GM18520 (cell line): ENCODE measurements around the gene PROX1.

ENCODE experiments used
- ATAC-seq: cut with Tn5 transposase; IDR thresholded peaks from one replicate; pipeline ENCODE4 v1.9.1; 2021; ENCODE audit not compliant: unreplicated experiment

PROX1 gene

DNA sequence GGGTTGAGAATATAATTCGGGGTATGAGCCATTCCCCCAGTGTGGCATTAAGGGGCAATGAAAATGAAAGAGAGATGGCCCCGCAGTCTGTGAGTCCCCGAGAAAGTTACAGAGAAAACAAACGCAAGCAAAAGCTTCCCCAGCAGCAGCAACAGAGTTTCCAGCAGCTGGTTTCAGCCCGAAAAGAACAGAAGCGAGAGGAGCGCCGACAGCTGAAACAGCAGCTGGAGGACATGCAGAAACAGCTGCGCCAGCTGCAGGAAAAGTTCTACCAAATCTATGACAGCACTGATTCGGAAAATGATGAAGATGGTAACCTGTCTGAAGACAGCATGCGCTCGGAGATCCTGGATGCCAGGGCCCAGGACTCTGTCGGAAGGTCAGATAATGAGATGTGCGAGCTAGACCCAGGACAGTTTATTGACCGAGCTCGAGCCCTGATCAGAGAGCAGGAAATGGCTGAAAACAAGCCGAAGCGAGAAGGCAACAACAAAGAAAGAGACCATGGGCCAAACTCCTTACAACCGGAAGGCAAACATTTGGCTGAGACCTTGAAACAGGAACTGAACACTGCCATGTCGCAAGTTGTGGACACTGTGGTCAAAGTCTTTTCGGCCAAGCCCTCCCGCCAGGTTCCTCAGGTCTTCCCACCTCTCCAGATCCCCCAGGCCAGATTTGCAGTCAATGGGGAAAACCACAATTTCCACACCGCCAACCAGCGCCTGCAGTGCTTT is 9.4 kb downstream of the PROX1 start:
- no peak for ATAC-seq

DNA sequence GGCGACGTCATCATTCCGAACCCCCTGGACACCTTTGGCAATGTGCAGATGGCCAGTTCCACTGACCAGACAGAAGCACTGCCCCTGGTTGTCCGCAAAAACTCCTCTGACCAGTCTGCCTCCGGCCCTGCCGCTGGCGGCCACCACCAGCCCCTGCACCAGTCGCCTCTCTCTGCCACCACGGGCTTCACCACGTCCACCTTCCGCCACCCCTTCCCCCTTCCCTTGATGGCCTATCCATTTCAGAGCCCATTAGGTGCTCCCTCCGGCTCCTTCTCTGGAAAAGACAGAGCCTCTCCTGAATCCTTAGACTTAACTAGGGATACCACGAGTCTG is 10.0 kb downstream of the PROX1 start:
- ATAC-seq: no peak

DNA sequence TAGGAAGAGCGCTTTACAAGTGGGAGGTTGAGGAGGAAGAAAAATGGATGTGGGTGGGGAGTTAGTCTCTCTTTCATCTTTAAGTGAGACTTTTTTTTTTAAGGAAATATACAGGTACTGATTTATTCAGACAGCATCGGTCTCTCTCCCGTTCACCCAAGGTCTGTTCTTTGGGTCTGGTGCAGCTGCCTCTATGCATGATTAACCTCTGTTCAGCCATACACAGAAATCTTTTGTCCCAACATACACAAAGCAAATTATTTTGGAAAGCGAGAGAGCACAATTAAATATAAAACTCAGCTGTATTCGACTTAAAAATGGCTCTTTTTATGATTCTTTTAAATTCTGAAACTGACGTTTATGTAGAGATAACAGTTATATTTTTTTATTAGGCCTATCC is 11.0 kb downstream of the PROX1 start:
- ATAC-seq: no peak

DNA sequence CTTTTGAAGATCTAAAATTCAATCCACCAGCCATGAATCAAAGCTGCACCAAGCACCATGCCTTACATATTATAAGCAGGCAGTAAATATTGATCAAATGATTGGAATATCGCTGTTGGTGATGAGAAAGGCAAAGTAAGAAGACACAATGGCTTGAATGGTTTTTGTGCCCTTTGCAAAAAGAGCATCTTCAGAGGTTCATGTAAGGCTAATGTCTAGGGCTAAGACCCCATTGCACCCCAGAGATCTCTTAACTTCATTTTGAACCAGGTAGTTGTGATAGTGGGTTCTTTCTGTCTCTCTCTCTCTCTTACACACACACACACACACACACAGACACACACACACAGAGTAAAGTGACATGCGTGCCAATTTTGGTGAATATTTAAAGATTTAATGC is 12.0 kb downstream of the PROX1 start:
- no peak for ATAC-seq

DNA sequence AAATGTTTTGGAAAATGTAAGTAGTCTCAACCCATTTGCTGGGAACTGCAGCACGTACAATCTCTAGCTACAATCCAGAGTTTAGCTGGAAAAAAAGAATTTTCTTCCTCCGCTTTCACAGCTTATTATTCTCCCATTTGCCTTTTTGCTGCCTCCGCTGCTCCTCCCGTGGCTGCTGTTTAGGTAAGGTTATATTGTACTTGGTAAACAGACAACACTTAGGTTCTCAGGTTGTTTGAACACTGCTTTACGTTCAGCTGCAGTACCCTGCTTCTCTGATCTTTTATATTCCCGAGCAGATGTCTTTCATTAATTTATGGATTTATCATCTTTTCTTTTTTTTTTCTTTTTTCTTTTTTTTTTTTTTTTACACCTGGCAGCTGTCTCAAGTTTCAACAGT is 14.3 kb downstream of the PROX1 start:
- no peak for ATAC-seq

DNA sequence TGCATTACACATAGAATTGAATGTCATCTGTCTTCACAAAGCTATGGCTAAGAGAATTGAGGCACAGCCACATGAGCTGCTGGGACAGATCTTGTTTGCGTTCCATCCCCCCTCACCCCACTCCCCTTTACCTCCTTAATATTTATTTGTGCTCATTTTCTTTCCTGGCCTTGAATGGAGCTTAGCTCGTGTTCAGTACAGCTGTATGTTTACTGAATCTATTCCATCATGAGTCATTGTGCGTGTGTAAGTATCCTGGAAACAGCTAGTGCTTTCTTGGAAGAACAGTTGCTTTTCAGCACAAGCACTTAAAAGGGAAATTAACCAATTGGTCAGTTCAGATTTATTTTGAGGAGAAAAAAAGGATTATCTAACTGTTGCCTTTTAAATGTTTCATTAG is 14.7 kb downstream of the PROX1 start:
- ATAC-seq: no peak

DNA sequence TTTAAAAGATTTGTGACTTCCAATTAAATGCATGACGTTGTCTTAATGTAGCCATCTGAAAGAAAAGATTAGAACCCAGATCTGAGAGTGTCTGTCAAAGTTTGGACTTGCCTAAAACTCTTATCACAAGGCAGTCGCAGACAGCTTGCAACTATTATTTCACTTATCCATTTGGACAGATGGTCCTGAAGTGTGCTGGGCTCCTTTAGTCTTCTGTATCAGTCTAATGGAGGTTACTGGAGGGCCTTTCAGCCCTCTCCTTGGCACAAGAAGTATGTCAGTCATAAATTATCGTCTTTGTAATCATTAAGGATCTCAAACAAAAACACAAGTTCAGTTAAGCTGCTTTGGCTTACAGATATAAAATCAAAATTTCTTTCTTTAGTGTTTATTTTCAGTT is 15.5 kb downstream of the PROX1 start:
- no peak for ATAC-seq

DNA sequence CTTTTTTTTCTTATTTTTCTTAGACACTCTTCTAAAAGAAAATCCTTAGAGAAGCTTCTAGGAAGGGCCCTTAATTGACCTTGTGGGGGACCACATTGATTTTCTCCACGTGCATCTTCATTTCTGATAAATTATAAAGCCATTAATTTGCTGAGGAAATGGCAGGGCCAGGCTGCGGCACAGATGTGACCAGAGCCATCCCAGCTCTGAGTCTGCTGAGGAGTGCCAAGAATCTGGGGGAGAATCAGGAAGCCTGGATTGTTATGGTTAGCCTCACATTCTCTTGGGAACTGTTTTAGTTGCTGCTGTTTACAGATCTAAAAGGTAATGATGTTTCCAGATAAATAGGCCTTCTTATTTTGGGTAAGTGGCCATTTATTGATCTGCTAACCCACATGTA is 16.2 kb downstream of the PROX1 start:
- no peak for ATAC-seq

DNA sequence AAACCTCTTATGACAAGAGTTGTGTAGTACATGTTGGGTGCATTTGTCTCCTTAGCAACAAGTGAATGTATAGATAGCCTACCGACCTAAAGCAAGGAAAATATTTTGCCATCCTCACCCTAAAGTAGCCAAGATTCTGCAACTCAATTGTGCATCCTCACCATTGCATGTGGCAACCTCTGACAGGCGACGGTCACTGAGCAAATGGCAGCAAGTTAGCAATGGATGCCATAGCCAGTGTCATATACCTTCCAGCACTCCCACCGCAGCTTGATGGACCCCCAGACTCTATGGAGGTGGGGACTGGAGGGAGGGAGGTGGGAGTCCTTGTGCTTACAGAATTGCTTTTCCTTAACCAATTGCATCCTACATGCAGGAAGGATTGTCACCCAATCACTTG is 17.0 kb downstream of the PROX1 start:
- ATAC-seq: no peak

DNA sequence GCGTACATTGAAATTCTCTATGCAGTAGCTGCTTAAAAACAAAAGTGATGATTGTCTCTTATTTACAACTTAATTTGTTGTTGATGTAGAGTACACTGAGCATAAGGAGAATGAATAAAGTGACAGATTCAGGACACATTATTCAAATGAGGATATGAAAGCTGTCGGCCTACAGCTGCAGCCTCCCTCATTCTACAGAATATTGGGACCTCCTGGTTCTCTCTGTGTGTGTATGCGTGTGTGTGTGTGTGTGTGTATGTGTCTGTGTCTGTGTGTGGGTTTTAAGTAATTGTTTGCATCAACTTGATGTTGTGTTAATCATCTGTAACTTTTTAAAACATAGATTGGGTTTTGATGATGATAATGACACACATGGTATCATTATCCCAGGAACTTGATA is 17.9 kb downstream of the PROX1 start:
- no peak for ATAC-seq

DNA sequence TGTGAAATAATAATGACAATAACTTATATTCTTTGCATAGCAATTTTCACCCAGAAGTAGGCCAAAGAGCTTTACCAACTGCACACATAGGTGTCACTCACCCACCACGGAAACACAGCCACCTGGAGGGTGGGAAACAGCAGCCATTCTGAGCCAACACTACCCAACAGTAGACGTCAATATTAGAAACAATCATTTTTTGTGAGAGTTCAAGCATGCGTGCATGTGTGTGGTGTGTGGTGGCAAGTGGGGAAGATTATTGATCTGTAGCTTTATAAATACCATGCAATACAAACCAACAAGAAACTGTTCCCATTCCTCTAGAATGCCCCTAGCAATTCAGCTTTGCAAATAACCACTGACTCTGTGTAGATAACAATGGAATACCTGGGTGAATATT is 19.1 kb downstream of the PROX1 start:
- no peak for ATAC-seq

DNA sequence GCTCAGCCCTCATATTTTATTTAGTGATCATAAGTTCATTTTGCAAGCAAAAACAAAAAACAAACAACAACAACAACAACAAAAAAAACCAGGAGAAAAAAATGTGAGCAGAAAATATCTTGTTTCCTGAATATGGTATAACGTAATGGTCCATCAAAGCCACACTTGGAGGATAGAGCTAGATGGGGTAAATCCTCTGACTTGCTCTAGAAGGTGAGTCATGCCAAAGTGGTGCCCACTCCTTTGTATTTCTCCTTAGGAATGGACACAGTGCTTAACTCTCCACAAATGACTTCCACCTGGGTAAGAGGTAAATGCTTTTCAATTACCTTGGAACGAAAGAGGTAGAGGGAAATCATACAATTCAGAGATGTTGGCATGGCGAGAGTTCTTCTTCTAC is 20.6 kb downstream of the PROX1 start:
- ATAC-seq: no peak

DNA sequence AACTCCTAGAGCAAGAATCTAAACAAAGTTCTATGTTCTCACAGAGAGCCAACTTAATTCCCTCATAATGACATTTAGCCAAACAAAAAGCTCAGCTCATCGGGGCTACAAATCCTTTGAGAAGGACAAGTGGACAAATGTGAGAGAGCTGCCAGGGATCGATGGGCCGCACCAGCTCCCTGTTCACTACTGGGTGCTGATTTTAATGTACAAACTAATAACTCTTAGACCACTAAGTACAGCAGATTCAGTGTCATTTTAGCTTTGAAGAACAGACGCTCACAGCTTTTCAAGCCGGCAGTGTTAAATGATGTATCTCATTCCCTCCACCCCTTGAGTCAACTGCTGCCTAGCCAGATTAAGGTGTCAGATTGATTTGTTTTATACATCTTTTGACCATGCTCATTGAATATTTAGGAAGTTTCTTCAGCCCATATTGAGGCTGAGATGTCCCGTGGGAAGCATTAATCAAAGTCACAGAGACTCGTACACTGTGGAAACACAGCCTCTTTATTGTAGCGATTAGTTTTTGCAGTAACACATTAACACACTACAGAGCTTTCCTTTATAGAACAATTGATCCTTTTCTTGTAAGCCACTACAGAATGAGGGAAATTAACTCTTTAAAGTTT is 21.1 kb downstream of the PROX1 start:
- ATAC-seq: no peak

DNA sequence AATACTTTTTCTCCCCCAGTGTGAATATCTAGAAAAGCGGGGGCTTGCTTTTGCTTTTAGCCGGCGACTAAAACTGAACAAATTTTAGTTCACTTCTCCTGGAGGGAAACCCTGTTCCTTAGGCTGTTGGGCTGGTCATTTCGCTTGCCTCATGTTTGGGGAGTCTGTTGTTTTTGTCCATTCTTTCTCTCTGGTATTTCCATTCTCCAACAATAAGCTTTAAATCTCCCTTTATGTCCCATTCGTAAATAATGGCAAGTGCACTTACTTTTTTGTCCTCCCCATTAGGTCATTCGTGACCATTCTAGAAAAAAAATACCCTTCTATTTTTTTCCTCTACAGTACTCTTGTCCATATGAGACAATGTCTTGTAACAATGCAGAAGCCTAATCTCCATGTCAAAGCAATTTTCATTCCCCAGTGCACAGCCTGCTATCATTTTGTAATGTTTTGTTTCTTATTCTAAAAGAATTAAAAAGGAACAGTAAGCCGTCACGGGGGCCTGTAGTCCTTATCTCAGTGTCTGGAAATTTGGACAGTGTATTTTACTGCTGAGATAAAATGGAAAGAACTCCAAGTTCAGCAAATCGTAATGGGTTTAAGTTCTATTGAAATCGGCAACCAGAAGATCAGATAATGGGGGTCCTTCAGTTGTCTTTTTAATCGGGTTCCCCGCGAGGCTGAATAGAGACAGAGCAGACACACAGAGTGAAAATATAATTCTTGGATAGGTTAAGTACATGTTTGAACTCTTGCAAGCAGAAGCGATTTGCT is 21.8 kb downstream of the PROX1 start:
- ATAC-seq: no peak

DNA sequence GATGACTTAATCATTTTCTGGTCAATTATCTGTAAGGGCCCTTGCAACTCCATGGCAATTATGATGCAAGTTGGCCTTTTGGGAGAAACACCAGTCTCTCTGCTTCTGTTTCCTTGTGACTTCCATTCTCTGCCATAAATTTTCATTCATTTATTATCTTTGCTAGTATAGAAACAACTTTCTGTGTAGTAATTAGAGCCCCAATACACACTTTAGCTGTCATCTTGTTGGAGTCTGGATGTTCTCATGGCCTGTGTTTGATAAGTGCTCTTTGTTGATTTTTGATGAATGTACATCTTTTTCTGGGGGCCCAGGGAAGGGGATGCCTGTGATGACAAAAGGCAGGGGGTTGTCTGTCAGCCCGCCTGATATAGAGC is 22.4 kb downstream of the PROX1 start:
- ATAC-seq: no peak

DNA sequence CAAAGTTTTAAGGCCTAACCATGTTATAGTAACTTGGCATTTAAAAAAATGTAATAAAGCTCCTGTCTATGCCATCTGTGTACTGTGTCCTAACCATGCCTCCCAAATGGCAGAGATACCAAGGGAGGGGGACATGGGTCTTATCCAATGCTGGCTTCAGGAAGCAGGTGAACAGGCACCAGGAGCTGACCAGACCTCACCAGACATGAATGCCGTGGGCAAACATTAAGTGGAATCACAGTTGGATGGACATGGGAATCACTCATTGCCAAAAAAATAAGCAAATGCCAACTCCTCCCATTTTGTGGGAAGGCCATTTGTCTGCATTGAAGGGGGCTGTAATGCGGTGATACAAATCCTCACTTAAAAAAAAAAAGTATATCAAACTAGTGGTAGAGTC is 22.9 kb downstream of the PROX1 start:
- no peak for ATAC-seq

DNA sequence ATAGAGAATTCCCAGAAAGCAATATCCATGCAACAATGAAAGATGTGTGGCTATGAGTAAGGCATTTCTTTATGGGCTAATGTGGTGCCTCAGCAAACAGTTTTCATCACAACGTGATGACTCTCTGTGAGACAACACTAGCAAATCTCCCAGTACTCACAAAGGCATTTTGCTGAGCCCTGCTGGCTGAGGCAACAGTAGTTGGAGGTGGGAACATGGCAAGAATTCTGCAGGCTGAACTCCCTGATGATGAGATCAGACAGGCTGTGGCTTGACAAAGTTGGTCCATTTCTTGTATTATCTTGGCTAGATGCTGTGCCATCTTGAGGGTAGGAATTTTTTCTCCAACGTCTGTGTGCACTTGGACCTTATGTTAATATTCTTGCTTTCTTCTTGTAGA is 24.6 kb downstream of the PROX1 start:
- no peak for ATAC-seq

DNA sequence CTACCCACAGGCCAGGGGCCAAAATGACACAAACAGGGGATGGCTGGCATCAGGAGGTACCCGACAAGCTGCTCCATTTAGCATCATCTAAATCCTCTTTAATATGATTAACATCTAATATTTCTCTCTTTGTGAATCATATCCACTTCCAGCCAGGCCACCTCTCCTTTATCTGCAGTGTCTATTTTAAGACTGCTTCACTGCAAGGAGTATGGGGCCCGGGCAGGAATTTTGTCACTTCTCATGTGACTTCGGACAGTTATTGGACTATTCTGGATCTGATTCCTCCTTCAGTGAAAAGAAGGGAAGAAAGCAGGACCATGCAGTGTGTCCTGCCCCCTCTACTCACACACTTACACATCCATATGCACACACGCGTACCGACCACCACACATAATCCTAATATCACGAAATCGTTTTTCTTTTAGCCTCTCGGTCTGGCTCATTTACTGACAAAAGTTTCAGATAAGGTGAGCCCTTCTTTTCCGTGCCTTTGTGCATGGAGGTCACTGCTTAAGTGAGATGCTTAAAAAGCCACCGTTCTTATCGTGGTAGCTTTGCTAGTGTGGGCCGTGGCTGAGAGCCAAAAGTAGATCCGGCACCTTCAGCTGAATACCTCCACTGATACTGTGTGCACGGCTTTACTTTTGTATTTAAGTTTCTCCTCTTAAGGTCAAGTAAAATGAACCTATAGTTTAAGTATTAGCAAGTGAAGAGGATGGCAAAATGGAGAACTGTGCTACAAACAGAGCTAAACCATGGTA is 26.0 kb downstream of the PROX1 start:
- ATAC-seq: no peak

DNA sequence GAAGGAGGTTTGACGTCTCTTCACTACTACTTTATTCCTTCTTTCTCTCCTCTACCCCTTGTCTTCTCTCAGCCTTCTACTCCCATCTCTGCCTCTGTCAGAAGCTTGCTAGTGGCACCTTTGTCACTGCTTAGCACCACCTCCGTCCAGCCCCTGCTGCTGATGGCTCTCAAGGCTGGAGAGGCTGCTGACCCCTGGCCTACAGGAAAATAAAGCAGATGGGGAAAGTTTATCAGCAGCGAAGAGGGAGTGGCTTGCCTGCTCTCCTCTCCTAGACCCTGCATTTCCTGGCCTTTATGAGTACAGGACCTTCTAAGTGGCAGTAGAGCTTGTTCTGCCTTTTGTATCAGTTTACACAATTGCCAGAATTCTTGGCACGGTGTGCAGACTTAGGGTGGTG is 27.0 kb downstream of the PROX1 start:
- no peak for ATAC-seq

DNA sequence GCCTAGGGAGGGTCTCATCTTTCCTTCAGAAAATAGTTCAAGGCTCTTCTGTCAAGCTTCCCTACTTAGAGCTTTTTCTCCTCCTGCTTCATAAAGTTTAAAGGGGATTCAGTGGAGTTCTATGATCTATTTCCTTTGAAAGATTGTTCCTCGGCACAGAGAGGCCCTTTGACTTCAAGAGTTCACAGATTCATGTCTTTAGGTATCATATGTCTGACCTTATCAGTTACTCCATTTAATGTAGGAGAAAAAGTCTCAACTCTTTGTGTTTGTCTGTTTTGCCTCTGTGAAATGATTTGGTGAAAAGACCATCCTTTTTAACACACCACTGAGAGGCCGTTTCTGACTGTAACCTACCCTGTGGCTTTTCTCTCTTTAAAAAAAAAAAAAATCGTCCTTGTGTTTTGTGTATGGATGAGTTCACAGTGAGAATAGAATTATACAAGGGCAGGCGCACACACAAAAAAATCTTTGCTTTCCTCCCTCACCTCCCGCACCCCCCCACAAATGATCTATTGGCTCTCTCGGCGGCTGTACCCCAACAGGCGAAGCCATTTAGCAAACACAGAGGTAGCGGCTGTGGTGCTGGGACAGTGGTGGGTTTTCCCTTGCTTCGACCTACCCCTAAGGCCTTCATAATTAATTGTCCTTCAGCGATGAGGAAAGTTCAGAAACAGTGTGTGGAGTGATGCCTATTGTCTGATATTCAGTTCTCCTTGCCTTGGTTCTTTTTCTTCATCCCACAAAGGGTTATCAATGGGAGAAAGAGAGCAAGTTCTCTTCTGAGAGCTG is 29.6 kb downstream of the PROX1 start:
- no peak for ATAC-seq
